B cell (primary cell): ENCODE measurements around the gene ABHD1. TPM values are rescaled to one million over a fixed set of nuclear protein-coding genes. Genes with fewer than 3 reads are reported as not detected.

Source experiments
- ATAC-seq: fragments of 200-7000 bp; cut with Tn5 transposase; one replicate; pipeline ENCODE4 v1.10.0; 2021; ENCODE audit warnings: low read depth, mild to moderate bottlenecking, moderate number of reproducible peaks, moderate library complexity
- CTCF ChIA-PET: fragments of 350-600 bp; sonication (Branson Sonifier 250); formaldehyde crosslinking; loops from one replicate; lab custom pipeline; 2021; ENCODE audit warnings: antibody characterized with exemption, inconsistent platforms; lab: Charles Lee
- POLR2A ChIA-PET: fragments of 350-600 bp; sonication (Branson Sonifier 250); formaldehyde crosslinking; loops from one replicate; lab custom pipeline; 2021; ENCODE audit warnings: antibody characterized with exemption; lab: Charles Lee
- DNase-seq: peaks from one replicate; pipeline ENCODE4 v3.0.0; 2013
- H2AFZ ChIP-seq: 2 replicates; pipeline ENCODE4 v1.6.1; 2012; ENCODE audit warnings: mild to moderate bottlenecking, low read depth, low read length; ENCODE audit not compliant: insufficient read depth, poor library complexity, severe bottlenecking
- H3K27ac ChIP-seq, 2 donors: 1 replicate in 1 of 2; 2 replicates in 1 of 2; pipeline ENCODE4 v1.5.1; 2012 to 2013; ENCODE audit warnings: low read length in 2 of 2, mild to moderate bottlenecking in 2 of 2, moderate library complexity in 1 of 2
- H3K27me3 ChIP-seq, 4 experiments: fragments of 200-600 bp in 1 of 4; sonication (generic) in 1 of 4; replicated peaks in 1 of 4; 1 replicate in 2 of 4; 2 replicates in 2 of 4; pipeline versions ENCODE4 v1.6.1 to v1.7.0; 2013 to 2016; ENCODE audit warnings: low read length in 3 of 4, mild to moderate bottlenecking in 2 of 4, mixed read lengths in 1 of 4, moderate library complexity in 1 of 4; ENCODE audit not compliant: insufficient read depth in 4 of 4, control insufficient read depth in 3 of 4; ENCODE audit errors: control extremely low read depth in 1 of 4
- H3K36me3 ChIP-seq, 2 experiments: replicated peaks in 1 of 2; 1 replicate in 1 of 2; 2 replicates in 1 of 2; pipeline versions ENCODE4 v1.6.1 to v1.7.1; 2013; ENCODE audit warnings: low read length in 1 of 2; ENCODE audit not compliant: insufficient read depth in 2 of 2, control insufficient read depth in 1 of 2; ENCODE audit errors: control extremely low read depth in 1 of 2, extremely low read depth in 1 of 2
- H3K4me1 ChIP-seq, 2 donors: fragments of 200-600 bp in 1 of 2; sonication (generic) in 1 of 2; 1 replicate in 1 of 2; 2 replicates in 1 of 2; pipeline versions ENCODE4 v1.5.1 to v1.6.1; 2013 to 2017; ENCODE audit warnings: low read length in 2 of 2; ENCODE audit not compliant: control insufficient read depth in 2 of 2, insufficient read depth in 2 of 2
- H3K4me2 ChIP-seq: replicated peaks from 2 replicates; pipeline ENCODE3; 2012; ENCODE audit warnings: mild to moderate bottlenecking, low read depth, low read length; ENCODE audit not compliant: poor library complexity, severe bottlenecking
- H3K4me3 ChIP-seq, 5 experiments: fragments of 200-600 bp in 1 of 5; sonication (generic) in 1 of 5; 1 replicate in 3 of 5; 2 replicates in 2 of 5; pipeline versions ENCODE4 v1.5.1 to v1.7.0; 2011 to 2016; ENCODE audit warnings: low read length in 4 of 5, mild to moderate bottlenecking in 4 of 5, low read depth in 2 of 5, control low read depth in 1 of 5, moderate library complexity in 1 of 5; ENCODE audit not compliant: insufficient read depth in 1 of 5; ENCODE audit errors: control extremely low read depth in 1 of 5, extremely low read depth in 1 of 5
- H3K79me2 ChIP-seq: fragments of 200-600 bp; sonication (generic); one replicate; pipeline ENCODE4 v1.6.0; 2016; ENCODE audit warnings: low read length; ENCODE audit not compliant: control insufficient read depth, insufficient read depth
- H3K9ac ChIP-seq: fragments of 200-600 bp; sonication (generic); 2 replicates; pipeline ENCODE4 v1.6.1; 2017; ENCODE audit warnings: mild to moderate bottlenecking, low read length, moderate library complexity
- H3K9me3 ChIP-seq, 3 donors: one replicate each; pipeline versions ENCODE4 v1.6.1 to v1.7.1; 2013; ENCODE audit warnings: low read length in 2 of 3; ENCODE audit not compliant: control insufficient read depth in 2 of 3, insufficient read depth in 1 of 3; ENCODE audit errors: control extremely low read depth in 1 of 3
- H4K20me1 ChIP-seq: 2 replicates; pipeline ENCODE4 v1.6.0; 2012; ENCODE audit warnings: mild to moderate bottlenecking, low read length; ENCODE audit not compliant: insufficient read depth, control insufficient read depth, poor library complexity, severe bottlenecking
- H3K27ac Mint-ChIP-seq: one replicate; pipeline ENCODE4 v1.8.0; 2021; ENCODE audit warnings: mixed read lengths
- H3K27me3 Mint-ChIP-seq: one replicate; pipeline ENCODE4 v1.8.0; 2021; ENCODE audit warnings: mixed read lengths
- H3K4me1 Mint-ChIP-seq: one replicate; pipeline ENCODE4 v1.8.0; 2021; ENCODE audit warnings: mixed read lengths
- H3K4me3 Mint-ChIP-seq: one replicate; pipeline ENCODE4 v1.8.0; 2021; ENCODE audit warnings: mixed read lengths
- H3K9me3 Mint-ChIP-seq: one replicate; pipeline ENCODE4 v1.8.0; 2022; ENCODE audit warnings: mixed read lengths; ENCODE audit not compliant: insufficient read depth
- CTCF ChIP-seq: fragments of 200-600 bp; IDR thresholded peaks from one replicate; pipeline ENCODE4 v1.8.0; 2022; ENCODE audit warnings: antibody characterized with exemption, mild to moderate bottlenecking
- EZH2 ChIP-seq: IDR thresholded peaks from 2 replicates; pipeline ENCODE4 v1.6.1; 2012; ENCODE audit warnings: borderline replicate concordance, low read depth, mild to moderate bottlenecking, moderate library complexity, low read length; ENCODE audit not compliant: insufficient read depth, poor library complexity, severe bottlenecking
- WGBS: methylation state at CpG from one replicate; pipeline ENCODE4 v1.1.5; 2013; ENCODE audit warnings: missing lambda C conversion rate; ENCODE audit not compliant: insufficient coverage; 5-methylcytosine and 5-hydroxymethylcytosine counted together
- intact Hi-C: fragments of 100-400 bp; cut with micrococcal nuclease; formaldehyde crosslinking; loops from one replicate; pipeline ENCODE4 v1.10.0; 2022
- polyA plus RNA-seq: library from polyadenylated mRNA; depleted of rRNA; stranded (reverse); fragments of >200 nt; gene quantifications from 2 replicates; pipeline ENCODE4 v1.2.3, GENCODE V29; 2012
- total RNA-seq, 2 donors: library from RNA; stranded (reverse); fragments of 120-200 nt in 1 of 2; gene quantifications; 1 replicate in 1 of 2; 2 replicates in 1 of 2; pipeline versions ENCODE4 v1.2.3 to v1.2.4, GENCODE V29; 2013 to 2022

Gene ABHD1
- total and polyA plus RNA-seq, 2 donors (not counting 1 experiment from before 2014, with no cell fraction given) = 1.5 to 2.7 TPM

- TF ChIP-seq CTCF (no peak), EZH2 (no peak)
- no peak overlapping the region for H3K9ac ChIP-seq
- whole genome bisulfite sequencing = 94% methylated on average over 3 of the region's 8 CpGs
- H3K79me2 ChIP-seq = no peaks in the 10 kb centered on the region
- H3K4me2 ChIP-seq = no peak overlapping the region
- H3K4me3 ChIP-seq = no peak overlapping the region
- POLR2A ChIA-PET = interaction anchor here (0.5 kb wide), 1 partner anchor 1086 kb away, joined by 6 read pairs; no protein-coding TSS in a partner anchor
- H3K36me3 ChIP-seq = no peaks in the 10 kb centered on the region
- DNase-seq (no peak), ATAC-seq (no peak)
- H3K27me3 ChIP-seq = peaks cover 0 to 7% (median 0%) of the 10 kb centered on the region in 4 experiments
- H3K27ac ChIP-seq = no peak overlapping the region
- Mint-ChIP-seq H3K27ac (no peak overlapping the region), H3K4me1 (no peaks in the 10 kb centered on the region), H3K27me3 (peaks cover 14% of the 10 kb centered on the region), H3K9me3 (no peaks in the 10 kb centered on the region), H3K4me3 (no peak overlapping the region)
- CTCF ChIA-PET = interaction anchor here (0.6 to 2.3 kb wide), 4 partner anchors 20 to 179 kb away, joined by 3 to 10 read pairs (median 4); no protein-coding TSS in a partner anchor
- no peaks in the 10 kb centered on the region for H3K9me3 ChIP-seq
- no peak overlapping the region for H2AFZ ChIP-seq
- no peaks in the 10 kb centered on the region for H3K4me1 ChIP-seq
- H4K20me1 ChIP-seq = no peaks in the 10 kb centered on the region
- intact Hi-C loops = no loop called here
Observed at GRCh38 chr2:27150639-27151230, 27.1 kb downstream of the ABHD1 start.

- Mint-ChIP-seq H3K27ac (no peak overlapping the region), H3K4me1 (no peaks in the 10 kb centered on the region), H3K27me3 (peaks cover 9% of the 10 kb centered on the region), H3K4me3 (no peak overlapping the region), H3K9me3 (no peaks in the 10 kb centered on the region)
- intact Hi-C loops = no loop called here
- no peak overlapping the region for H3K27ac ChIP-seq
- no peak for TF ChIP-seq EZH2
- TF ChIP-seq CTCF = no peak
- peaks cover 0 to 7% (median 0%) of the 10 kb centered on the region in 4 experiments for H3K27me3 ChIP-seq
- ChIA-PET POLR2A (no interaction called here), CTCF (interaction anchor here (1.2 to 2.3 kb wide), 2 partner anchors 18 to 47 kb away, joined by 4 to 10 read pairs; no protein-coding TSS in a partner anchor)
- no peaks in the 10 kb centered on the region for H4K20me1 ChIP-seq
- no peaks in the 10 kb centered on the region for H3K36me3 ChIP-seq
- 86% methylated on average over 6 of the region's 8 CpGs for WGBS
- no peak for ATAC-seq
- no peak overlapping the region for H3K4me3 ChIP-seq
- no peak overlapping the region for H3K9ac ChIP-seq
- H3K9me3 ChIP-seq = no peaks in the 10 kb centered on the region
- no peak overlapping the region for H3K4me2 ChIP-seq
- no peaks in the 10 kb centered on the region for H3K79me2 ChIP-seq
- H3K4me1 ChIP-seq = no peaks in the 10 kb centered on the region
- DNase-seq = no peak
- no peak overlapping the region for H2AFZ ChIP-seq
Observed at GRCh38 chr2:27152102-27152795, 28.6 kb downstream of the ABHD1 start.
